IPS DF 19.7 (cell line): Measurements from ENCODE around the gene KLK15.
"Not testable (repeated sequence)": the region's sequence is repeated elsewhere in the genome, so short reads cannot be mapped to it uniquely, and the experiment has no call there.

Experiments used
- DNase-seq: peaks from one replicate; pipeline ENCODE4 v3.0.0-alpha.2; 2013; ENCODE audit warnings: low read depth, low spot score

KLK15 gene

DNA sequence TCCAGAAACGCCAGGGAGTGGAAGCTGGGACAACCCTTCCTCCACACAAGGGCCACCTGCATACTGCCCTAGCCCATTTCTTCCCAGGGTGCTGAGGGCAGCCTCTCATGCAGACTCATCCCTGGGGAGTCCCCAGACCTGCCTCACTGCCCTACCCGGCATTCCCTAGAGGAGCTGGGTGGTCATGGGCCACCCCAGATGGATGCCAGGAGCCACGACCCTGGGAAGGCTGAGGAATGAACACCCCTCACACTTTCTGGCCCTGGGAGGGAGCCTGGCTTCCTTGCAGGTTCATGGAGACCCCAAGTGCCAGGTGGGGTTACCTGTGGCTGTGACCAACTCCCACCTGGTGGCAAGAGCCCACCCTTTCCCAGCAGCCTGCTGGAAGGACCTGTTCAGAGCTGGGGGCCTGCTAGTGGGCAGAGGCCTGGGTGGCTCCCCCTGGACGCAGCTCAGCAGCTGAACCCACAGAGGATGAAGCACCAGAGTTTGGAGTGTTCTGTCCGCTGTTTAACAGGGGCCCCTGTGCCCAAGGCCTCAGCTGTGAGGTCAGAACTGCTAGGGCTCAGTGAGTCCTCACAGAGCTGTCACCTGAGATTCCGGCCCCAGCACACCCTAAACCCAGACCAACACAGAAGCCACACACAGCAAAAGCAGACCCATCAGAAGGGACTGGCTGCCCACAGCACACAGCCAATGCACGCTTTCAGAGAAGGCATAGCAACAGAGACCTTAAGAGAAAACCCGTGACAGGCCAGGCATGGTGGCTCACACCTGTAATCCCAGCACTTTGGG, 36.5 kb downstream of the KLK15 start:
- no peak for DNase-seq

DNA sequence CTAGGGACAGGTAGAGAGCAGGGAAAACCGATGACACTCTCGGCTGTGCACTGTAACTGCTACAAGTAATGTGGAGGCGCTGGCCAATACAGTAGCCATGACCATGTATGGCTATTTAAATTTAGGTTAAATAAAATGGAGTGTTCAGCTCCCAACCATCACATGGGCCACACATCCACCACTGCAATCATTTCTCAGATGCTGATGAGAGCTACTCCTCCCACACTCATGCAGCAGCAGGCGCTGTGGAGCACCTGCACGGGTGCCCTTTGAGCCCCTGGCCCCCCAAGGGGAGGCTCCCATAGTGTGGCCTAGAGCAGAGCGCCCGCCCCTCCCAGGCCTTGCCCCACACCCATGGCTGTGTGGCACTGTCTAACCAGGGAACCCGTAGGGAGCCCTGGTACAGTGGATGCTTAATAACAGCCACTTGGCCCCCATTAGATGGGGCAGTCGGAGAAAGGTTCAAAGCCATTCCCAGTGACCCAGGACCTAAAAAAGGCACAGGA, 37.2 kb downstream of the KLK15 start:
- DNase-seq = no peak

DNA sequence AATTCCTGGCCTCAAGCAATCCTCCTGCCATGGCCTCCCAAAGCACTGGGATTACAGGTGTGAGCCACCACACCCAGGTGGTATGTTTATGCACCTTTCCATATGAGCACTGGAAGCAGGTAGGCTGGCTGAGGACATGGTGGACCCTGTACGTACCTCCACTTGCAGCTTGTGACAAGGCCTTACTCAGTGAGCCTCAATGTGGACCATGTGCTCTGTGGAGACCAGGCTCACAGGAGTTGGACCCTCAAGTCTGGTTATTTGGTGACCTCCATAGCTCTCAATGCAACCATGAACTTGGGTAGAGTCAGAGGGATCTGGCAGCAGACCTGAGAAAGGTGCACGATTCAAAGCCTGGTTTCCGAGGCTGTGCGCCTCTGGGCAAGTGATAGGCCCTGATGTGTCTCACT, 37.7 kb downstream of the KLK15 start:
- DNase-seq = no peak

DNA sequence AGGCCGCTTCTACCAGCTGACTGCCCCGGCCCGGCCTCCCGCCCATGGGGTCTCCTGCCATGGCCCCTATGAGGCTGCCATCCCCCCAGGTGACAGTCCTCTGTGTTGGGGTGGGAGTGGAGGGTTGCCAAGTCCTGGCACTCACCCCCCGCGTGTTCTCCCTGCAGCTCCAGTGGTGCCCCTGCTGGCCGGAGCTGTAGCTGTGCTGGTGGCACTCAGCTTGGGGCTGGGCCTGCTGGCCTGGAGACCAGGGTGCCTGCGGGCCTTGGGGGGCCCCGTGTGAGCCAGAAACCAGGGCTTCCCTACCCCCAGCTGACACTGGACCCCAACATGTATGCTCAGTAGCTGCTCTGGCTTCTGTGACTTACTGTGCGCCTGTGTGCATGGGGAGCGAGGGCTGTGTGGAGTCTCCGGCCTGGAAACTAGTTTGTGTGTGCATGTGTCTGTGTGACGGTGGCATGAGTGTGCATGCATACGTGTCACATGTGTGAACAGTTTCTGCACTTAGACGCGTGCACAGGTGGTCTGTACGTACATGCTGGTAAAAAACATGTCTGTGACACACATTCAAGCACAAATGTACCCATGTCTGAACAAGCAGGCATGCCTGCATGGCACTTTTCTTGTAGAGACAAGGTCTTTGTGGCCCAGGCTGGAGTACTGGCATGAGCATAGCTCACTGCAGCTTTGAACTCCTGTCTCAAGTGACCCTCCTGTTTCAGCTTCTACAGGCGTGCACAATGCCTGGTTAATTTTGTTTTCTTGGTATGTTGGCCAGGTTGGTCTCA, 38.3 kb downstream of the KLK15 start:
- no peak for DNase-seq

DNA sequence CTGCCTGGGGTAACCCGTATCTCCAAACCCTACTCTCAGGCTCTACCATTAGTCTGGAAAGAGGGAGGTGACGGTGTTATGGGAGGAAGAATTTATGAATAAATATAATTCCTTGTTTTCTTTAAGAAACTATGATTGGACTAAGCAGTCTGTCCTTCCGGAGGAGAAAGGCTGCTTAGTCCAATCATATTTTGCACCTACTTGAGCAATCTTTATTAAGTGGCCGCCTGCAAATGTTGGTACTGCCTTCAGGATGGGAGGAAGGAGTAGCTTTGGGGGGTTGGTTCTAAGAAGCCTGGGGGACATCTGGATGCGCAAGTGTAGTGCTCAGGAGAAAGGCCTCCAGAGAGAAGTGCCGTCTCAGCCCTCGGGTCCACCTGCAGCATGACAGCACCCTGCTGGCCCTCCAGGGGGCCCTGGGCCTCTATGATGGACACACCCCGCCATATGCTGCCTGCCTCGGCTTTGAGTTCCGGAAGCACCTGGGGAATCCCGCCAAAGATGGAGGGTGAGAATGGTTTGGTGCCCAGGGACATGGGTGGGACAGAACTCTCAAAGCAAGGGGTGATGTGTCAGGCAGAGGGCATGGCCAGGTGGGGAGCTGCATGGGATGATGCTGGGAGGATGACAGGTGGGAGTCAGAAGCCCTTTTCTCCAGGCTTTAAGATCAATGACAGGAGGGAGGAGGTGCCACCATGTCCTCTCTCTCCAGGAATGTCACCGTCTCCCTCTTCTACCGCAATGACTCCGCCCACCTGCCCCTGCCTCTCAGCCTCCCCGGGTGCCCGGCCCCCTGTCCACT, 39.1 kb downstream of the KLK15 start:
- DNase-seq = no peak

DNA sequence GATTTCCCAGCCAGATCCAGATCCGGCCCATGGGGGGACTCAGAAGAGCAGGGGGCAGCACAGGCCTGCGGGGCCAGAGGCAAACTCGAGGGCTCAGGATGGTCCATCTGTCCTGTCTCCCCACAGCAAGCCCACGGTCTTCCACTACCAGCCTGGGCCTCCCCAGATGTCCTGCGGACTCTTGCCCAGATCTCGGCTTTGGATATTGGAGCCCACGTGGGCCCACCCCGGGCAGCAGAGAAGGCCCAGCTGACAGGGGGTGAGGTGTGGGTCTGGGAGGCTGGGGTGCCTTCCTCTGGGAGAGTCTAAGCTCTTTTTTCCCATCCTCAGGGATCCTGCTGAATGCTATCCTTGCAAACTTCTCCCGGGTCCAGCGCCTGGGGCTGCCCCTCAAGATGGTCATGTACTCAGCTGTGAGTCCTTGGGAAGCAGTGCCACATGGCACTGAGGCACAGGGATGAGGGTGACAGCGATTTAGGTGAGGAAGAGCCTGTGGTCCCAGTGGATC, 39.8 kb downstream of the KLK15 start:
- no peak for DNase-seq

DNA sequence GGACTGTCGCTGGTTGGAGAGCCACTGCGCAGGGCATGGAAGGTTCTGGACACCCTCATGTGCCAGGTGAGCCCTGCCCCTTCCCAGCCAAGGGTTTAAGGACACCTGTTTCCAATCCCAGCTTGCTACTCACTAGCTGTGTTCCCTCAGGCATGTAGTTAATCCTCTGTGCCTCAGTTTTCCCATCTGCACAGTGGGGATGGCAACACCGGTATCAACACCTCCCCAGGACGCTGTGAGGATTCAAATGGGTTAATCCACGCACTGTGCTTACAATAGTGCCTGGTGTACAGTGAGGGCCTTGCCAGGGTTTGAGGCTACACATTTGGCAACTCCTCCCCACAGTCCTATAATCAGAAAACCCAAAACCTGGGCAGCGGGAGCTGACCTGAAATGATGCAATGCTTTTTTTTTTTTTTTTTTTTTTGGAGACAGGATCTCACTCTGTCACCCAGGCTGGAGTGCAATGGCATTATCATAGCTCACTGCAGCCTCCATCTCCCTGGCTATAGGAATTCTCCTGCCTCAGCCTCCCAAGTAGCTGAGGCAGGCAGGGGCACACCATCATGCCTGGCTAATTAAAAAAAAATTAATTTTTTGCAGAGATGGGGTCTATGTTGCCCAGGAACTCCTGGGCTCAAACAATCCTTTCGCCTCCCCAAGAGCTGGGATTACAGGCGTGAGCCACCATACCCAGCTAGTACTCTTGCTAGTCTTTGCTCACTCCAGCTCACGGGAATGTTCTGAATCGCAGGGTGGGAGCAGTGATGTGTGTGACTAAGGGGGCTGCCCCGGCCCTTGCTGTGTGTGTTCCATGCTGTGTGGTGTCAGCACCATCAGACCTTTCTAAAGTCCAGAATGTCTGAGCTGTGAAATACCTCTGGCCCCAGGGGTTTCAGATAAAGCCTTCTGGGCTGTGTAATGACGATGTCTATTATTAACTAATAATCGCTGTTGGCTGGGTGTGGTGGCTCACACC, 40.8 kb downstream of the KLK15 start:
- no peak for DNase-seq

DNA sequence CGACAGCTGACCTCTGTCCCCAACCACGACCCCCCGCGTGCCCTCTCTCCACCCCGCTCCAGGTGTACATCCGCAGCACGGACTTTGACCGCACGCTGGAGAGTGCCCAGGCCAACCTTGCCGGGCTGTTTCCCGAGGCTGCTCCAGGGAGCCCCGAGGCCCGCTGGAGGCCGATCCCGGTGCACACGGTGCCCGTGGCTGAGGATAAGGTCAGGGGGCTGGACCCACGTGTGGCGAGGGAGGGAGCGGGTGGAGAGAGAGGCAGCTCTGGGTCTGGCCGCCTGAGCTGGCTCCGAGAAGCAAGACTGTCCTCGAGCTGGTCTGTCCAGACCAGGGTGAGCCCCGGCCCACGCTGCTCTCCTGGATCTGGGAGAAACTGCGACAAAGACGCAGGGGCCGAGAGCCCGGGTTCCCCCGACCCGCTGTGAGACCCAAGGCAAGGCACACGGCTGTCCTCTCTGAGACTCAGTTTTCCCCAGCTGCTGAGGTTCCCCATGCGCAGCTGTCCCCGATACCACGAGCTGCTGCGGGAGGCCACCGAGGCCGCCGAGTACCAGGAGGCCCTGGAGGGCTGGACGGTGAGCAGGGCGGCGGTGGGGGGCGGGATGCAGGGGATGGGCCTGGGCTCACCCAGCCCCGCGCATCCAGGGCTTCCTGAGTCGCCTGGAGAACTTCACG, 41.6 kb downstream of the KLK15 start:
- no peak for DNase-seq

DNA sequence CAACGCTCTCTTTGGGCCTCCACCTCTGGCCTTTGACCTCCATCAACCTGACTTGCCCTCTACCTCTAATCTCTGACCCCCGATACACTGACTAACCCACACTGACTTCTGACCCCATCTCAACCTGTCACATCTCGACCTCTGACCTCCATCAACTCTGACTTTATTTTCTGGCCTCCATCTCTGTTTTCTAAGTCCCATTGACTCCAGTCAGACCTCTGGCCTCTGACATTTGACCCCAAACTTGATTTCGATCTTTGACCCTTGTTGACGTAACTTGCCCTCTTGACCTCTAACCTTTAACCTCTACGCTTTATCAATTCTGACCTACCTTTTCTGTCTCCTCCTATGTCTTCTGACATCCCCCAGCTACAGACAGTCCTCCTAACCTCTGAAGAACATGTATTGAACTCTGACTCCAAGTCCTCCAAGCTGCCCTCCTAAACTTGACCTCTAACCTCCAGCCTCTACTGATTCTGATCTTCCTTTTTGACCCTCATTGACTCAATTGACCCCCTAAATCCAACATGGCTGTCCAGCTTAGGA, 42.4 kb downstream of the KLK15 start:
- no peak for DNase-seq

DNA sequence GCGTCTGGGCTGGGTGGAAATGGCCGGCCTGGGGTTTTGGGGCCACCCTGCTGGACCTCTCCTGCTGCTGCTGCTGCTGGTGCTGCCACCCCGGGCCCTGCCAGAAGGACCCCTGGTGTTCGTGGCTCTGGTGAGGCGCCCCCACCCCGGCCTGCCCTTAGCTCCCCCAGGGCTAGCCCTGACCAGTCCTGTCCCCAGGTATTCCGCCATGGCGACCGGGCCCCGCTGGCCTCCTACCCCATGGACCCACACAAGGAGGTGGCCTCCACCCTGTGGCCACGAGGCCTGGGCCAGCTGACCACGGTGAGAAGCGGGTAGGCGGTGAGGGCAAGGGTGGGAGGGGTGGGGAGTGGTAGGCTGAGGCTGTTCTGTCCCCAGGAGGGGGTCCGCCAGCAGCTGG, 43.0 kb downstream of the KLK15 start, which contains the start of gene ACP4:
ACP4 (plus strand) TSS at position 20 of the 400 bp plus-strand sequence; CDS start at position 20, 0 bp downstream.
- no peak for DNase-seq

DNA sequence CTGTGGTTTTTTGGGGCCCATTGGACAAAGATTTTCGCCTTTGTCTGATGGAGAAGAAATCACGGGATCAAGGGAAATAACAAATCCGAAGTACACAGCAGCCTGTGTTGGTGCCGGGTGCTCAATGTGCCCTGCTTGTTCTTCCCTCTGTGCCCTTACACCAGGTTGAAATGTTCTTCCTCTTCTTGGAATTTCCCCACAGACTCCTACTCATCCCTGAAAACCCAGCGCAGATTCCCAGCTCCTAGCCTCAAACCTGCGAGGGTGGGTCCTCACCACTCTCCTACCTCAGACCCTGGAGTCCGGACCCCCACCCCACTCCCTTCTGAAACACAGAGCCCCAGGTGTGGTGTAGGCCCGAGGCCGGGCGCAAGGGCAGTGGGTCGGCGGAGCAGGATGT, 48.0 kb downstream of the KLK15 start:
- no peak for DNase-seq

DNA sequence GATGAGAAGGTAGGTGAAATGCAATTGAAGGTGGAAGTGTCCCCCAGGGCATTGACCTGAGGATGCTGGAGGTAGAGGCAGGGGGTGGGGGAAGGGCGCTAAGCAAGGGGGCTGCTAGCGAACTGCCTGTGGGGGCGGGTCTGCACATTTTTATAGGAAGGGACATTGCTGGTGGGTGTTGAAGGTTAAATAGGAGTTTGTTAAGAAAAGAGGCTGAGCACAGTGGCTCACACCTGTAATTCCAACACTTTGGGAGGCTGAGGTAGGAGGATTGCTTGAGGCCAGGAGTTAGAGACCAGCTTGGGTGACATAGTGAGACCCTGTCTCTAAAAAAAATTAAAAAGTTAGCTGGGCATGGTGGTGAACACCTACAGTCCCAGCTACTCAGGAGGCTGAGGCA, 48.7 kb downstream of the KLK15 start:
- no peak for DNase-seq

DNA sequence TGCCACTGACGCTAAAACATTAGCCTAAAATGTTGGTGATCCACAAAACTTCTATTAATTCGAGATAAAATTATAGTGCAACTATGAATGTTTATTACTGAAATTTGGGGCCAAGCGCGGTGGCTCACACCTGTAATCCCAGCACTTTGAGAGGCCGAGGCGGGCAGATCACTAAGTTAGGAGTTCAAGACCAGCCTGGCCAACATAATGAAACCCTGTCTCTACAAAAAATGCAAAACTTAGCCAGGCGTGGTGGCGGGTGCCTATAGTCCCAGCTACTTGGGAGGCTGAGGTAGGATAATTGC, 49.6 kb downstream of the KLK15 start:
- not testable (repeated sequence) for DNase-seq

DNA sequence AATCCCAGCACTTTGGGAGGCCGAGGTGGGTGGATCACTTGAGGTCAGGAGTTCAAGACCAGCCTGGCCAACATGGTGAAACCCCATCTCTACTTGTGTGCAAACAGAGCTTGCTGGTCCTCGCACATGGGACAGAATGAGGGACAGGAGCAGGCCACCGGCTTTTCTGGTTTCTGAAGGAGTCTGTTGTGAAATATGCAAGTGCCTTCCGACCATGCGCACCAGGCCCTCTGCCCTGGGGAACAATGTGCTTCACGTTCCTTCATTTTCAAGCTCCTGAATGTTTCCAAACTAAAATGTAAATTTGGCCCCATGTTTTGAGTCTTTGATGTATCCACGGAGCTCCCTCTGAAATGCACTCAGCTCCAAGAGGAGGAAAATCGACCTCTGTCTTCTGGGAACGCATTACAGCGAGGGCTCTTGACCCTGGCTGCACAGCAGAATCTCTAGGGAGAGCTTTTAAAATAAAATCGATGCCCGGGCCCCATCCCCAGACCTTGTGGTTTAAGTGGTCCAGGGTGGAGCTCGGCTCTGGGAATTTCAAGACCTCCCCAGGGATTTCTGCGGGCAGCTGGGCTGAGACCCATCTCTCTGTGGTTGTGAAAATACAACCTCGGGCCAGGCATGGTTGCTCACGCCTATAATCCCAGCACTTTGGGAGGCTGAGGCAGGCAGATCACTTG, 52.5 kb downstream of the KLK15 start:
- no peak for DNase-seq

DNA sequence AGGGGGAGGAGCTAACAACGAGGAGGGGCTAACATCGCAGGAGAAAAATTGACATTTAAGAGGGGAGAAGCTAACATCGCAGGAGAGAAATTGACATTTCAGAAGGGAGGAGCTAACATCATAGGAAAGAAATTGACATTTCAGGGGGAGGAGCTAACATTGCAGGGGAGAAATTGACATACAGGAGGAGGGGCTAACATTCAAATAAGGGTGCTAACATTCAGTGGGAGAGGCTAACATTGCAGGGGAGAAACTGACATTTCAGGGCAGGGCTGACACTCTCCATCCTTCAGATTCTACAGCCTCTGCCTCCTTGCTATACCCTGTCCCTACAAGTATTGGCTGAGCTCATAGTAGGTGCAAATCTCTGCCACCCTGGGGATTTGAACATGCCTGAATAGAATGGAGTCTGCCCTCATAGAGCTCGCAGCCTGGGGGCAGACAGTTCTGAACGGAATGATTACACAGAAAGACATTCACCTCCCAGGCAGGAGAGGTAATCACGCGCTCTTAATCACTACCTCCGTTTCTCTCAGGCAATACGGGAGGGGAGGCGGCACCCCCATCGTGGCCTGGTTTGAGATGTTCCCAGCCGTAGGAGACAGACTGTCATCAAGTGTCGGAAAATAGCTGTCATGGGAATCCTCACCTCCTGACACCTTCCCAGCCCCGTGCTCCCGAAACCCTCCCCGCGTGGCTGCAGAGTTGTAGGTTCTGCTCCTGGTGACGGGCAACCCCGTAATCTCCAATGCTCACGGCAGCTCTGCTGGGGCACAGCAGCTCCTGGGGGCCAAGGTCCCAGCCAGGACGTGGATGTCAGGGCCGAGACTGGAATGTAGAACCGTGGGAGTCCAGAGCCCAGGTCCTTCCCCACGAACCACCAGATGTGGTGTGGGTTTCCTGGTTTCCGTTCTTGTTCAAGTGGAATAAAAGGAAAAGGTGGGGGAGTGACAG, 53.6 kb downstream of the KLK15 start:
- DNase-seq = no peak

DNA sequence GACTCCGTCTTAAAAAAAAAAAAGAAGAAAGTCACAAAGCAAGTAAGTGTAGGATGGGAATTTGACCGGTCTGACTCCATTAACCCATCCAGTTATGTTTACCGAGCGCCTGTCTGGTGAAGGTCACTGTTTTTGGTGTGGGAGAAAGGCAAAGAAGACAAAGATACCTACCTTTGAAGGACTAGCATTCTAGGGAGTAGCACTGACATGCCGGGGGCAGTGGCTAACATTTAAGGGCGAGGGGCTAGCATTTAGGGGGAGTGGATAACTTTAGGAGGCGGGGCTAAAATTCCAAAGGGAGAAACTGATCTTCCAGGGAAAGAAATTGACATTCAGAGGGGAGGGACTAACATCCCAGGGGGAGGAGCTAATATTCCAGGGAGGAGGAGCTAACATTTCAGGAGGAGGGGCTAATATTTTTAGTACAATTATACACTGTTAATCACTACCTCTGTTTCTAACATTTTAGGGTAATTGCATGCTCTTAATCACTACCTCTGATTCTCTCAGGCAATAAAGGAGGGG, 54.4 kb downstream of the KLK15 start:
- DNase-seq = no peak

DNA sequence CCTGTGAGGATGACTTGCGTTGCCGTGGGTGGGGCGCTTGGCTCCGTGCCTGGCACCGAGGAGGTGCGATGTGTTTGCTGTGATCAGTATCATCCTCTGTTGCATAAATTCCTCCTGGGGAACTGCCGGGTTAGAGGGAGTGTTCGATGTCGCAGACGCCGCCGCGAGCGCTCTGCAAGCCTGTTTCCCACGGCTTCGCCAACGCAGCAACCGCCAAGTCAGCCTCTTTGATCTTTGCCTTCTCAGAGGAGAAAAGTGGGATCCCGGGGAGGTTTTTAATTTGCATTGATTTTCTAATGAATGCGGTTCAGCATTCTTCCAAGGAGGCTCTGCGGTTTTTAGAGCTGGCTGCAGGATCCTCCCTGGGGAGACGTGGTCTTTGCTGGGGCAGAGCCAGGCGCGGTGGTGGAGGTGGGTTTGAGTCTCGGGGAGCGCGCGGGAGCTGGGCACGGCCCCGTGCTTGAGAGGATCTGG, 55.5 kb downstream of the KLK15 start:
- DNase-seq = no peak

DNA sequence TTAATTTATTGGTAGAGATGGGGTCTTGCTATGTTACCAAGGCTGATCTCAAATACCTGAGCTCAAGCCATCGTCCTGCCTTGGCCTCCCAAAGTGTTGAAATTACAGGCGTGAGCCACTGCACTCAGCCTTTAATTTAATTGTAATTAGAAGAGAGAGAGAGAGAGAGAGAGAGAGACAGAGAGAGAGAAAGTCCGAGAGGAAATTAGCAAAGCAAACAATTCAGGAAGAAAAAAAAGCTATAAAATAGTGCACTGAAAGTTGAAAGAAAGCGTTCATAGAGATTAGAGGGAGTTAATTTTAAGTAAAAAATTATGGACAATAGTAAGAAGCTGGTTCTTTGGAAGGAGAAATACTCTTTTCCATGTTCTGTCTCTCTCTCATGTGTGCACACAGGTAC, 56.1 kb downstream of the KLK15 start:
- DNase-seq = no peak
